Activated CD4-positive, alpha-beta T cell treated with anti-CD3 and anti-CD28 coated beads, Interleukin-2, amount 50 U/mL, for 48 hours (primary cell): ENCODE data around the gene GTF2H2C_2.
"Not testable (repeated sequence)": the region's sequence is repeated elsewhere in the genome, so short reads cannot be mapped to it uniquely, and the experiment has no call there.

Experiments
- DNase-seq, 2 experiments: peaks; one replicate each; pipeline ENCODE4 v3.0.0-alpha.2; 2020

Gene GTF2H2C_2

GRCh38 chr5:70415117-70415516 is at the start of gene GTF2H2C_2:
GTF2H2C_2 (plus strand) TSS chr5:70415368.
- not testable (repeated sequence) for DNase-seq

- peak in 1 of 2 experiments; percentile 39 for DNase-seq
Measured at GRCh38 chr5:70400984-70401686, 14.0 kb upstream of the GTF2H2C_2 start.

- not testable (repeated sequence) for DNase-seq
Measured at GRCh38 chr5:70421322-70421721, 6.2 kb downstream of the GTF2H2C_2 start.

- not testable (repeated sequence) for DNase-seq
Measured at GRCh38 chr5:70423215-70423614, 8.0 kb downstream of the GTF2H2C_2 start.

- not testable (repeated sequence) for DNase-seq
Measured at GRCh38 chr5:70438518-70438917, 23.4 kb downstream of the GTF2H2C_2 start.

GRCh38 chr5:70449565-70449964 is 34.4 kb downstream of the GTF2H2C_2 start:
- DNase-seq = not testable (repeated sequence)

- DNase-seq = not testable (repeated sequence)
Measured at GRCh38 chr5:70451249-70451984, 36.2 kb downstream of the GTF2H2C_2 start.

- not testable (repeated sequence) for DNase-seq
Measured at GRCh38 chr5:70457093-70457492, 41.9 kb downstream of the GTF2H2C_2 start.

GRCh38 chr5:70459188-70459587 is 44.0 kb downstream of the GTF2H2C_2 start:
- peak in 1 of 2 experiments; percentile 0 for DNase-seq

GRCh38 chr5:70461984-70462383 is 46.8 kb downstream of the GTF2H2C_2 start:
- DNase-seq = not testable (repeated sequence)

GRCh38 chr5:70464019-70464637 is 49.0 kb downstream of the GTF2H2C_2 start:
- not testable (repeated sequence) for DNase-seq

- DNase-seq = not testable (repeated sequence)
Measured at GRCh38 chr5:70469926-70470509, 54.9 kb downstream of the GTF2H2C_2 start.
